ENCODE data around the gene NBEA.

GRCh38 chr13:35354882-35355281, 412.8 kb downstream of the NBEA start:
- TF ChIP-seq CTCF (IDR thresholded peaks at IDR 0.05) (no peak), POLR2A (IDR thresholded peaks at IDR 0.05) (no peak)
